ENCODE measurements around the gene SNAPC2.

DNA sequence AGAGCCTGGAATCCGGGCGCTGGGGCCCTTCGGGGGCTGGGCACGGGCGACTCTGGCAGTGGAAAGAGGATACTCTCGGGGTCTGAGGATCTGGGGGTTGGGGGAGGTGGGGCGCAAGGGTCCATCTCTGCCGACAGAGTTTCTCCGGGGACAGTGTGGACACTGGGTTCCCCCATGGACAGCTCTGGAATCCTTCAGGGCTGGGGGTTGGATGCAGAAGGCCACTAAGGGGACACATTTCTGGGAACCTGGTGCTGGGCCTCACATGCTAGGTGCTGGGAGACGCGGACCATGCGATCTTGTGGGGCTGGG, 3.2 kb upstream of the SNAPC2 start:
- no peak for TF ChIP-seq FOSL1 (CRISPR knock-in tag; IDR thresholded peaks at IDR 0.05; ENCODE audit: borderline replicate concordance)
- TF ChIP-seq, protein P1, sequence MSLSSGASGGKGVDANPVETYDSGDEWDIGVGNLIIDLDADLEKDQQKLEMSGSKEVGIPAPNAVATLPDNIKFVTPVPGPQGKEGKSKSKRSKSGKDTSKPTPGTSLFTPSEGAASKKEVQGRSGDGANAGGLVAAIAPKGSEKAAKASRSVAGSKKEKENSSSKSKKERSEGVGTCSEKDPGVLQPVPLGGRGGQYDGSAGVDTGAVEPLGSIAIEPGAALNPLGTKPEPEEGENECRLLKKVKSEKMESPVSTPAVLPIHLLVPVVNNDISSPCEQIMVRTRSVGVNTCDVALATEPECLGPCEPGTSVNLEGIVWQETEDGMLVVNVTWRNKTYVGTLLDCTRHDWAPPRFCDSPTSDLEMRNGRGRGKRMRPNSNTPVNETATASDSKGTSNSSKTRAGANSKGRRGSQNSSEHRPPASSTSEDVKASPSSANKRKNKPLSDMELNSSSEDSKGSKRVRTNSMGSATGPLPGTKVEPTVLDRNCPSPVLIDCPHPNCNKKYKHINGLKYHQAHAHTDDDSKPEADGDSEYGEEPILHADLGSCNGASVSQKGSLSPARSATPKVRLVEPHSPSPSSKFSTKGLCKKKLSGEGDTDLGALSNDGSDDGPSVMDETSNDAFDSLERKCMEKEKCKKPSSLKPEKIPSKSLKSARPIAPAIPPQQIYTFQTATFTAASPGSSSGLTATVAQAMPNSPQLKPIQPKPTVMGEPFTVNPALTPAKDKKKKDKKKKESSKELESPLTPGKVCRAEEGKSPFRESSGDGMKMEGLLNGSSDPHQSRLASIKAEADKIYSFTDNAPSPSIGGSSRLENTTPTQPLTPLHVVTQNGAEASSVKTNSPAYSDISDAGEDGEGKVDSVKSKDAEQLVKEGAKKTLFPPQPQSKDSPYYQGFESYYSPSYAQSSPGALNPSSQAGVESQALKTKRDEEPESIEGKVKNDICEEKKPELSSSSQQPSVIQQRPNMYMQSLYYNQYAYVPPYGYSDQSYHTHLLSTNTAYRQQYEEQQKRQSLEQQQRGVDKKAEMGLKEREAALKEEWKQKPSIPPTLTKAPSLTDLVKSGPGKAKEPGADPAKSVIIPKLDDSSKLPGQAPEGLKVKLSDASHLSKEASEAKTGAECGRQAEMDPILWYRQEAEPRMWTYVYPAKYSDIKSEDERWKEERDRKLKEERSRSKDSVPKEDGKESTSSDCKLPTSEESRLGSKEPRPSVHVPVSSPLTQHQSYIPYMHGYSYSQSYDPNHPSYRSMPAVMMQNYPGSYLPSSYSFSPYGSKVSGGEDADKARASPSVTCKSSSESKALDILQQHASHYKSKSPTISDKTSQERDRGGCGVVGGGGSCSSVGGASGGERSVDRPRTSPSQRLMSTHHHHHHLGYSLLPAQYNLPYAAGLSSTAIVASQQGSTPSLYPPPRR (CRISPR knock-in tag; IDR thresholded peaks at IDR 0.05; ENCODE audit: borderline replicate concordance), result no peak
- TF ChIP-seq TAF1 (CRISPR knock-in tag; IDR thresholded peaks at IDR 0.05), result no peak
- TF ChIP-seq DNMT1 (CRISPR knock-in tag; IDR thresholded peaks at IDR 0.05), result no peak; the same call in 1 of the 2 replicates
- TF ChIP-seq ZNF850 (CRISPR knock-in tag; conservative IDR thresholded peaks at IDR 0.05), result no peak
- TF ChIP-seq, protein P2, sequence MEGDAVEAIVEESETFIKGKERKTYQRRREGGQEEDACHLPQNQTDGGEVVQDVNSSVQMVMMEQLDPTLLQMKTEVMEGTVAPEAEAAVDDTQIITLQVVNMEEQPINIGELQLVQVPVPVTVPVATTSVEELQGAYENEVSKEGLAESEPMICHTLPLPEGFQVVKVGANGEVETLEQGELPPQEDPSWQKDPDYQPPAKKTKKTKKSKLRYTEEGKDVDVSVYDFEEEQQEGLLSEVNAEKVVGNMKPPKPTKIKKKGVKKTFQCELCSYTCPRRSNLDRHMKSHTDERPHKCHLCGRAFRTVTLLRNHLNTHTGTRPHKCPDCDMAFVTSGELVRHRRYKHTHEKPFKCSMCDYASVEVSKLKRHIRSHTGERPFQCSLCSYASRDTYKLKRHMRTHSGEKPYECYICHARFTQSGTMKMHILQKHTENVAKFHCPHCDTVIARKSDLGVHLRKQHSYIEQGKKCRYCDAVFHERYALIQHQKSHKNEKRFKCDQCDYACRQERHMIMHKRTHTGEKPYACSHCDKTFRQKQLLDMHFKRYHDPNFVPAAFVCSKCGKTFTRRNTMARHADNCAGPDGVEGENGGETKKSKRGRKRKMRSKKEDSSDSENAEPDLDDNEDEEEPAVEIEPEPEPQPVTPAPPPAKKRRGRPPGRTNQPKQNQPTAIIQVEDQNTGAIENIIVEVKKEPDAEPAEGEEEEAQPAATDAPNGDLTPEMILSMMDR (CRISPR knock-in tag; IDR thresholded peaks at IDR 0.05), result no peak
- no peak for TF ChIP-seq ZIK1 (CRISPR knock-in tag; IDR thresholded peaks at IDR 0.05; ENCODE audit: borderline replicate concordance, low read depth)
- TF ChIP-seq ZNF792 (CRISPR knock-in tag; IDR thresholded peaks at IDR 0.05), result no peak
- TF ChIP-seq, protein P3, sequence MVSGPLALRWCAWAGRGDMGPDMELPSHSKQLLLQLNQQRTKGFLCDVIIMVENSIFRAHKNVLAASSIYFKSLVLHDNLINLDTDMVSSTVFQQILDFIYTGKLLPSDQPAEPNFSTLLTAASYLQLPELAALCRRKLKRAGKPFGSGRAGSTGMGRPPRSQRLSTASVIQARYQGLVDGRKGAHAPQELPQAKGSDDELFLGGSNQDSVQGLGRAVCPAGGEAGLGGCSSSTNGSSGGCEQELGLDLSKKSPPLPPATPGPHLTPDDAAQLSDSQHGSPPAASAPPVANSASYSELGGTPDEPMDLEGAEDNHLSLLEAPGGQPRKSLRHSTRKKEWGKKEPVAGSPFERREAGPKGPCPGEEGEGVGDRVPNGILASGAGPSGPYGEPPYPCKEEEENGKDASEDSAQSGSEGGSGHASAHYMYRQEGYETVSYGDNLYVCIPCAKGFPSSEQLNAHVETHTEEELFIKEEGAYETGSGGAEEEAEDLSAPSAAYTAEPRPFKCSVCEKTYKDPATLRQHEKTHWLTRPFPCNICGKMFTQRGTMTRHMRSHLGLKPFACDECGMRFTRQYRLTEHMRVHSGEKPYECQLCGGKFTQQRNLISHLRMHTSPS (CRISPR knock-in tag; IDR thresholded peaks at IDR 0.05; ENCODE audit: low read depth), result no peak
- no peak for TF ChIP-seq EP300 (IDR thresholded peaks at IDR 0.05; ENCODE audit: low read depth in 2 of 2, low read length in 2 of 2)
- TF ChIP-seq EP300 (CRISPR knock-in tag; IDR thresholded peaks at IDR 0.05; ENCODE audit: borderline replicate concordance), result no peak
- no peak for TF ChIP-seq PTBP1 (IDR thresholded peaks at IDR 0.05; ENCODE audit: low read depth, low read length, poor library complexity, severe bottlenecking)
- TF ChIP-seq STAT5B (CRISPR knock-in tag; IDR thresholded peaks at IDR 0.05), result no peak
- no peak for TF ChIP-seq SIN3B (IDR thresholded peaks at IDR 0.05; ENCODE audit: low read length)
- TF ChIP-seq CHD2 (IDR thresholded peaks at IDR 0.05; ENCODE audit: low read depth, low read length), result no peak
